OCI-LY7 (cell line): ENCODE results near the gene HTRA2. TPM values are rescaled to one million over a fixed set of nuclear protein-coding genes. Genes with fewer than 3 reads are reported as not detected.

Experiments
- BruUV-seq: library from RNA; stranded (reverse); fragments of 400-500 nt; replicated peaks from 2 replicates; lab custom pipeline; 2021; lab: Mats Ljungman, UMichigan
- CTCF ChIA-PET: fragments of 300-600 bp; sonication (Branson Sonifier 250); formaldehyde crosslinking; loops from one replicate; lab custom pipeline; 2022; ENCODE audit warnings: antibody characterized with exemption; ENCODE audit not compliant: unreplicated experiment; lab: Charles Lee
- POLR2A ChIA-PET: fragments of 300-600 bp; sonication (Branson Sonifier 250); formaldehyde crosslinking; loops from one replicate; lab custom pipeline; 2022; ENCODE audit warnings: antibody characterized with exemption; lab: Charles Lee
- DNase-seq: peaks from one replicate; pipeline ENCODE4 v3.0.0-alpha.2; 2015; ENCODE audit warnings: low spot score
- H2AFZ ChIP-seq: fragments of 200-600 bp; sonication (generic), shearing (Covaris generic); 2 replicates; pipeline ENCODE4 v1.6.1; 2014; ENCODE audit warnings: mild to moderate bottlenecking, antibody characterized with exemption, low read length, moderate library complexity
- H3K27ac ChIP-seq: fragments of 200-600 bp; sonication (generic); 2 replicates; pipeline ENCODE4 v1.5.1; 2014; ENCODE audit warnings: mixed run types, low read depth, mild to moderate bottlenecking, moderate library complexity, low read length, inconsistent platforms; ENCODE audit not compliant: poor library complexity, severe bottlenecking
- H3K36me3 ChIP-seq: fragments of 200-600 bp; sonication (generic); 2 replicates; pipeline ENCODE4 v1.6.1; 2014; ENCODE audit warnings: mild to moderate bottlenecking, antibody characterized with exemption, low read length, moderate library complexity, mixed read lengths; ENCODE audit not compliant: insufficient read depth
- H3K4me1 ChIP-seq: fragments of 200-600 bp; sonication (generic); 2 replicates; pipeline ENCODE4 v1.5.1; 2014; ENCODE audit warnings: mild to moderate bottlenecking, low read length; ENCODE audit not compliant: insufficient read depth, poor library complexity, severe bottlenecking
- H3K4me2 ChIP-seq: fragments of 200-600 bp; sonication (generic); 2 replicates; pipeline ENCODE4 v1.6.1; 2014; ENCODE audit warnings: mild to moderate bottlenecking, low read length
- H3K4me3 ChIP-seq: fragments of 200-600 bp; sonication (generic); 2 replicates; pipeline ENCODE4 v1.5.1; 2014; ENCODE audit warnings: mild to moderate bottlenecking, low read depth, low read length; ENCODE audit not compliant: poor library complexity, severe bottlenecking
- H3K79me2 ChIP-seq: fragments of 200-600 bp; sonication (generic); 2 replicates; pipeline ENCODE4 v1.6.1; 2016; ENCODE audit warnings: low read depth, mild to moderate bottlenecking, low read length, moderate library complexity, mixed read lengths; ENCODE audit not compliant: insufficient read depth
- H3K9me2 ChIP-seq: fragments of 200-600 bp; sonication (generic); 2 replicates; pipeline ENCODE4 v1.6.1; 2016; ENCODE audit warnings: mild to moderate bottlenecking, low read length, mixed read lengths; ENCODE audit not compliant: insufficient read depth
- H3K9me3 ChIP-seq: fragments of 200-600 bp; sonication (generic); 2 replicates; pipeline ENCODE4 v1.6.1; 2014; ENCODE audit warnings: mild to moderate bottlenecking, mixed run types, low read length, mixed read lengths
- H4K20me1 ChIP-seq: fragments of 200-600 bp; sonication (generic); 2 replicates; pipeline ENCODE4 v1.6.1; 2014; ENCODE audit warnings: mild to moderate bottlenecking, antibody characterized with exemption, low read length, moderate library complexity, mixed read lengths; ENCODE audit not compliant: insufficient read depth
- EZH2phosphoT487 ChIP-seq: fragments of 200-600 bp; sonication (generic); IDR thresholded peaks from 2 replicates; pipeline ENCODE4 v1.6.1; 2018; ENCODE audit warnings: low read depth, borderline replicate concordance, mild to moderate bottlenecking, mixed run types, antibody characterized with exemption, low read length, moderate library complexity, mixed read lengths
- intact Hi-C: fragments of 100-400 bp; cut with micrococcal nuclease; formaldehyde crosslinking; loops from one replicate; pipeline ENCODE4 v1.10.0; 2022; ENCODE audit not compliant: unreplicated experiment
- total RNA-seq, 2 experiments: library from RNA; depleted of rRNA in 1 of 2; stranded (reverse); fragments of >200 nt in 1 of 2; shearing (Covaris generic) in 1 of 2; gene quantifications; 2 replicates each; pipeline ENCODE4 v1.2.3, GENCODE V29; 2014 to 2022
- TF ChIP-seq, protein P1 (sequence below): fragments of 200-600 bp; sonication (generic); conservative IDR thresholded peaks from 2 replicates; pipeline ENCODE4 v1.5.1; 2014; ENCODE audit warnings: mild to moderate bottlenecking, antibody characterized with exemption, low read length, moderate library complexity, mixed read lengths

Gene HTRA2
- total RNA-seq, 2 experiments from 2014 or later: 50.7 to 54.8 TPM

DNA sequence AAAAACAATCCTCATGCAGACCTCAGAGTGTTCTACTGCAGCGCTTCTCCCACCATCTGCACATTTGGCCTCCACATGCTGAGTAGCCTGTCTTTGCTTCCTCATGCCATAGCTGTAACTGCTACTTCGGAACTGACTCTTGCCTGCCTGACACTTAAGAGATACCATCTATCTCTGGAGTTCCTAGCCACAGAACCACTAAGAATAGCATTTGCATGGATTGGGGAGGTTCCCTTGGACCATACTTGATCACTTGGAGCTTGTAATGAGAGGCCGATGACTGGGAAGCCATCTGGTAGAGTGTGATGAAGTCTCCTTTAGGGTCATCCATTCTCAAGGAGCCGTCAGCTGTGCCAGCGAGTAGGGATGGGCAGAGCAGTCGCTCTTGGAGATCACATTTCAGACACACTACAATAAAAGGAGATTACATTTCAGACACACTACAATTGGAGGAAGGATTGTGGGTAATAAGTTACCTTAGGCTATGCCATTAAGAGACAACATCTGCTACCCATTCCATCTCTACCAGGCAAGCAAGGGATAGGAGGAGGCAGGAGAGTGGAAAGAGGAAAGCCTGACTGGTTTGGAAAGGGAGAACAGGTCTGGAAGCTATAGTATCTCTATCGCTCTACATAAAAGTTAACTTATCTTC lies 46.6 kb downstream of the HTRA2 start:
- no peaks in the 10 kb centered on the region for H3K9me3 ChIP-seq
- no peak overlapping the region for H3K4me2 ChIP-seq
- intact Hi-C loops: no loop called here
- no peaks in the 10 kb centered on the region for H3K36me3 ChIP-seq
- peaks cover 20% of the 10 kb centered on the region for H3K4me1 ChIP-seq
- no peak overlapping the region for H2AFZ ChIP-seq
- no peak overlapping the region for H3K4me3 ChIP-seq
- CTCF ChIA-PET: interaction anchor here (0.6 to 1.0 kb wide), 2 partner anchors 11 to 31 kb away, joined by 3 read pairs; no protein-coding TSS in a partner anchor
- no peak overlapping the region for H3K27ac ChIP-seq
- BruUV-seq: no TSS peak
- TF ChIP-seq, protein P1, sequence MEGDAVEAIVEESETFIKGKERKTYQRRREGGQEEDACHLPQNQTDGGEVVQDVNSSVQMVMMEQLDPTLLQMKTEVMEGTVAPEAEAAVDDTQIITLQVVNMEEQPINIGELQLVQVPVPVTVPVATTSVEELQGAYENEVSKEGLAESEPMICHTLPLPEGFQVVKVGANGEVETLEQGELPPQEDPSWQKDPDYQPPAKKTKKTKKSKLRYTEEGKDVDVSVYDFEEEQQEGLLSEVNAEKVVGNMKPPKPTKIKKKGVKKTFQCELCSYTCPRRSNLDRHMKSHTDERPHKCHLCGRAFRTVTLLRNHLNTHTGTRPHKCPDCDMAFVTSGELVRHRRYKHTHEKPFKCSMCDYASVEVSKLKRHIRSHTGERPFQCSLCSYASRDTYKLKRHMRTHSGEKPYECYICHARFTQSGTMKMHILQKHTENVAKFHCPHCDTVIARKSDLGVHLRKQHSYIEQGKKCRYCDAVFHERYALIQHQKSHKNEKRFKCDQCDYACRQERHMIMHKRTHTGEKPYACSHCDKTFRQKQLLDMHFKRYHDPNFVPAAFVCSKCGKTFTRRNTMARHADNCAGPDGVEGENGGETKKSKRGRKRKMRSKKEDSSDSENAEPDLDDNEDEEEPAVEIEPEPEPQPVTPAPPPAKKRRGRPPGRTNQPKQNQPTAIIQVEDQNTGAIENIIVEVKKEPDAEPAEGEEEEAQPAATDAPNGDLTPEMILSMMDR: no peak
- no peak for TF ChIP-seq EZH2phosphoT487
- H3K9me2 ChIP-seq: no peaks in the 10 kb centered on the region
- H4K20me1 ChIP-seq: no peaks in the 10 kb centered on the region
- H3K79me2 ChIP-seq: no peaks in the 10 kb centered on the region
- POLR2A ChIA-PET: interaction anchor here (0.6 to 1.9 kb wide), 7 partner anchors 9 to 635 kb away, joined by 3 to 15 read pairs (median 3); partner anchors contain the start of genes C2orf81 and WDR54
- no peak for DNase-seq

DNA sequence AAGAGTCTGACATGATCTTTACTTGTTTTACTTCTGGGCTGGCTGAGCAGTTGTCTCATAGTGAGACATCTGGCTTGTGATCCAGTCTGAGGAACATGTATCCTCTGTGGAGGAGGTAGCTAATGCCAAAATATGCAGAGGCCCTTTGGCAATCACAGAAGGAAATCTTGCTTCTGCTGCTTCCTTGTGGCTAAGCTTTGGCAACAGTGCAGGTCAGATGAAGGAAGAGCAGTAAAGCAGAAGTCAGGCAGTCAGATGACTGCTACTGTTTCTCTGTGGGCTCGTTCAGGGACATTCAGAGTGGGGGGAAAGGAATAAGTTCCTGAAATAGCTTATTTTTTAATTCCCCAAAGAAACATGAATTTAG lies 47.1 kb downstream of the HTRA2 start:
- Histone ChIP-seq H3K36me3 (no peaks in the 10 kb centered on the region), H3K4me2 (no peak overlapping the region), H3K79me2 (no peaks in the 10 kb centered on the region), H4K20me1 (no peaks in the 10 kb centered on the region), H3K9me2 (no peaks in the 10 kb centered on the region), H3K4me3 (no peak overlapping the region), H2AFZ (peak overlapping the region; percentile 25; the same call in 1 of the 2 replicates), H3K9me3 (no peaks in the 10 kb centered on the region), H3K27ac (no peak overlapping the region), H3K4me1 (peaks cover 18% of the 10 kb centered on the region)
- DNase-seq: no peak
- ChIA-PET CTCF (interaction anchor here (1.0 kb wide), 1 partner anchor 12 kb away, joined by 4 read pairs; no protein-coding TSS in a partner anchor), POLR2A (interaction anchor here (0.6 to 1.9 kb wide), 5 partner anchors 9 to 634 kb away, joined by 3 to 15 read pairs (median 3); partner anchors contain the start of genes C2orf81 and WDR54)
- BruUV-seq: no TSS peak
- intact Hi-C loops: no loop called here
- TF ChIP-seq, protein P1: no peak
- TF ChIP-seq EZH2phosphoT487: no peak

GRCh38 chr2:74577448-74577847 lies 47.7 kb downstream of the HTRA2 start:
- TF ChIP-seq, protein P1: no peak
- no peak for TF ChIP-seq EZH2phosphoT487
- H3K36me3 ChIP-seq: no peaks in the 10 kb centered on the region
- H3K4me3 ChIP-seq: no peak overlapping the region
- H3K79me2 ChIP-seq: no peaks in the 10 kb centered on the region
- peak overlapping the region; percentile 25; the same call in 1 of the 2 replicates for H2AFZ ChIP-seq
- DNase-seq: no peak
- no peaks in the 10 kb centered on the region for H4K20me1 ChIP-seq
- ChIA-PET POLR2A (interaction anchor here (1.1 to 1.9 kb wide), 3 partner anchors 9 to 13 kb away, joined by 3 to 15 read pairs (median 4); no protein-coding TSS in a partner anchor), CTCF (interaction anchor here (1.0 kb wide), 1 partner anchor 11 kb away, joined by 4 read pairs; no protein-coding TSS in a partner anchor)
- intact Hi-C loops: no loop called here
- no peaks in the 10 kb centered on the region for H3K9me2 ChIP-seq
- no peak overlapping the region for H3K27ac ChIP-seq
- no peaks in the 10 kb centered on the region for H3K9me3 ChIP-seq
- H3K4me2 ChIP-seq: no peak overlapping the region
- peaks cover 18% of the 10 kb centered on the region for H3K4me1 ChIP-seq
- no TSS peak for BruUV-seq
